GM12875 (cell line): ENCODE measurements around the gene KRT75.

Experiments used
- H3K4me3 ChIP-seq: one replicate; pipeline ENCODE4 v1.5.1; 2011; ENCODE audit warnings: low read depth, low read length, control low read depth
- CTCF ChIP-seq: IDR thresholded peaks from 2 replicates; pipeline ENCODE4 v1.5.1; 2011; ENCODE audit warnings: low read depth, mild to moderate bottlenecking, control low read depth, inconsistent platforms, low read length, moderate library complexity, borderline replicate concordance; ENCODE audit not compliant: insufficient read depth

The KRT75 gene

GRCh38 chr12:52434081-52434733 is at the start of gene KRT75:
Gene KRT75, minus strand, starts transcription at chr12:52434371. Its CDS starts 67 bp downstream, at chr12:52434304.
- TF ChIP-seq CTCF = no peak
- no peak within 1 kb of the TSS for H3K4me3 ChIP-seq

GRCh38 chr12:52480073-52480472 is 45.9 kb upstream of the KRT75 start:
- H3K4me3 ChIP-seq = no peak overlapping the region
- no peak for TF ChIP-seq CTCF

- TF ChIP-seq CTCF = no peak
- H3K4me3 ChIP-seq = no peak overlapping the region
Observed at GRCh38 chr12:52477651-52478050, 43.5 kb upstream of the KRT75 start.

GRCh38 chr12:52474212-52474611 is 40.0 kb upstream of the KRT75 start:
- no peak for TF ChIP-seq CTCF
- no peak overlapping the region for H3K4me3 ChIP-seq

- TF ChIP-seq CTCF = no peak
- no peak within 1 kb of the TSS for H3K4me3 ChIP-seq
Observed at GRCh38 chr12:52473768-52474167, 39.6 kb upstream of the KRT75 start, which contains the start of gene KRT6C. Gene KRT6C, minus strand, starts transcription at chr12:52473805. Its CDS starts 68 bp downstream, at chr12:52473737.

GRCh38 chr12:52469853-52470252 is 35.7 kb upstream of the KRT75 start:
- no peak for TF ChIP-seq CTCF
- H3K4me3 ChIP-seq = no peak overlapping the region

GRCh38 chr12:52464897-52465296 is 30.7 kb upstream of the KRT75 start:
- no peak for TF ChIP-seq CTCF
- H3K4me3 ChIP-seq = no peak overlapping the region
